Spleen (tissue), 11 donors: ENCODE measurements around the gene COL8A1. TPM values are rescaled to one million over a fixed set of nuclear protein-coding genes. Genes with fewer than 3 reads are reported as not detected.

Experiments
- DNase-seq: peaks from one replicate; pipeline ENCODE4 v3.0.0-alpha.2; 2020
- H3K27ac ChIP-seq, 8 donors: fragments of 200-600 bp; sonication (generic) in 7 of 8; 1 replicate in 4 of 8; 2 replicates in 4 of 8; pipeline versions ENCODE4 v1.5.0 to v1.8.0; 2016 to 2021; ENCODE audit warnings: inconsistent platforms in 4 of 8, mild to moderate bottlenecking in 4 of 8, moderate library complexity in 1 of 8
- H3K27me3 ChIP-seq, 7 donors: fragments of 200-600 bp; sonication (generic) in 6 of 7; replicated peaks in 1 of 7; 1 replicate in 4 of 7; 2 replicates in 3 of 7; pipeline versions ENCODE4 v1.5.0 to v1.8.0; 2016 to 2021; ENCODE audit warnings: inconsistent platforms in 3 of 7, mild to moderate bottlenecking in 1 of 7
- H3K36me3 ChIP-seq, 6 donors: fragments of 200-600 bp; sonication (generic) in 5 of 6; 1 replicate in 4 of 6; 2 replicates in 2 of 6; pipeline versions ENCODE4 v1.5.0 to v1.8.0; 2016 to 2021; ENCODE audit warnings: inconsistent platforms in 2 of 6
- H3K4me1 ChIP-seq, 6 donors: fragments of 200-600 bp; sonication (generic) in 5 of 6; 1 replicate in 3 of 6; 2 replicates in 3 of 6; pipeline versions ENCODE4 v1.5.0 to v1.8.0; 2016 to 2021; ENCODE audit warnings: inconsistent platforms in 3 of 6
- H3K4me3 ChIP-seq, 8 donors: fragments of 200-600 bp; sonication (generic) in 7 of 8; 1 replicate in 4 of 8; 2 replicates in 4 of 8; pipeline versions ENCODE4 v1.5.0 to v1.8.0; 2016 to 2021; ENCODE audit warnings: inconsistent platforms in 4 of 8, mild to moderate bottlenecking in 4 of 8, moderate library complexity in 2 of 8
- H3K9me3 ChIP-seq, 8 donors: fragments of 200-600 bp; sonication (generic) in 7 of 8; 1 replicate in 4 of 8; 2 replicates in 4 of 8; pipeline versions ENCODE4 v1.5.0 to v1.8.0; 2016 to 2021; ENCODE audit warnings: inconsistent platforms in 4 of 8
- POLR2A ChIP-seq, 3 donors: fragments of 450-650 bp; IDR thresholded peaks; one replicate each; pipeline ENCODE4 v1.5.1; 2017; ENCODE audit warnings: antibody characterized with exemption in 3 of 3, mild to moderate bottlenecking in 1 of 3
- POLR2AphosphoS5 ChIP-seq, 3 donors: sonication (generic); formaldehyde crosslinking; IDR thresholded peaks; one replicate each; pipeline ENCODE4 v1.5.1; 2017; ENCODE audit warnings: antibody characterized with exemption in 3 of 3
- WGBS, 5 donors: extraction: QIAGEN DNeasy Blood & Tissue Kit in 3 of 5; methylation state at CpG; one replicate each; pipeline versions ENCODE4 v1.1.5 to v1.1.7; 2013 to 2018; 5-methylcytosine and 5-hydroxymethylcytosine counted together
- intact Hi-C: fragments of 100-400 bp; cut with DNase I; formaldehyde crosslinking; loops from one replicate; pipeline ENCODE4 v1.15.0; 2023; ENCODE audit warnings: low total_unique reads
- polyA plus RNA-seq, 3 donors: library from polyadenylated mRNA; stranded (reverse); fragments of 200-250 nt; gene quantifications; one replicate each; pipeline ENCODE4 v1.2.1, GENCODE V29; 2013
- total RNA-seq, 7 donors: library from RNA; depleted of rRNA in 3 of 7; stranded (reverse); fragments of >200 nt in 3 of 7; fragmentation: NEBNext Ultra II Directional in 4 of 7; extraction: Animal tissue kit (Norgen Biotek cat#: 25700) in 4 of 7; gene quantifications; one replicate each; pipeline versions ENCODE4 v1.1.0 to v1.2.1, GENCODE V29; 2016 to 2021
- TF ChIP-seq, protein P1 (sequence below), 11 experiments: fragments of 200-600 bp in 7 of 11; fragments of 450-650 bp in 4 of 11; sonication (generic) in 4 of 11; IDR thresholded peaks in 8 of 11; conservative IDR thresholded peaks in 3 of 11; 1 replicate in 7 of 11; 2 replicates in 4 of 11; pipeline versions ENCODE4 v1.4.0 to v1.8.0; 2016 to 2021; ENCODE audit warnings: antibody characterized with exemption in 11 of 11, inconsistent platforms in 4 of 11, mild to moderate bottlenecking in 1 of 11
- donor health status: healthy with polysubstance abuse.
- donor health status: DM: no; HTN: no; CAD: no; lungs with moderate emphysema.
- donor health status: DM: no; HTN: no; CAD: no.
- donor health status: Bipolar disorder and iron deficiency.
- donor health status: healthy.
- donor health status: DM: no; HTN: no; CAD: no.
- donor health status: DM: yes; HTN: yes; CAD: no.

The COL8A1 gene
- total and polyA plus RNA-seq, 10 donors, result 0.22 to 3.1 (median 1.4) TPM

DNA sequence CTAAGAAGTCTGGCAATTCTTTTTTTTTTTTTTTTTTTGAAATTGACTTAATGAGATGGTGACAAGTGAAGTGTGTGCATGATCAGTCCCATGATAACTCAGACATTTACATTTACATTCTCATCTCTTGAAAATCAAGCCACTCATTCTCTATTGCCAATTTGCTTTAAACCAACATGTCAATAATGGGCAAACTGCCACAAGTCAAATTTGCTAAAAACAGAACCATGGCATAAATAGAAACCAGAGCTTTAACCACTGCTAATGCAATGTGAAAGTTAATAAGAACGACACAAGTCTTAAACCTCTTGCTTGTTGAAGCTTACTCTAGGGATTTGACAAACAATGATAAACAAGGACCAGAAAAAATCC, 12.0 kb upstream of the COL8A1 start:
- no peak for DNase-seq
- TF ChIP-seq, protein P1, sequence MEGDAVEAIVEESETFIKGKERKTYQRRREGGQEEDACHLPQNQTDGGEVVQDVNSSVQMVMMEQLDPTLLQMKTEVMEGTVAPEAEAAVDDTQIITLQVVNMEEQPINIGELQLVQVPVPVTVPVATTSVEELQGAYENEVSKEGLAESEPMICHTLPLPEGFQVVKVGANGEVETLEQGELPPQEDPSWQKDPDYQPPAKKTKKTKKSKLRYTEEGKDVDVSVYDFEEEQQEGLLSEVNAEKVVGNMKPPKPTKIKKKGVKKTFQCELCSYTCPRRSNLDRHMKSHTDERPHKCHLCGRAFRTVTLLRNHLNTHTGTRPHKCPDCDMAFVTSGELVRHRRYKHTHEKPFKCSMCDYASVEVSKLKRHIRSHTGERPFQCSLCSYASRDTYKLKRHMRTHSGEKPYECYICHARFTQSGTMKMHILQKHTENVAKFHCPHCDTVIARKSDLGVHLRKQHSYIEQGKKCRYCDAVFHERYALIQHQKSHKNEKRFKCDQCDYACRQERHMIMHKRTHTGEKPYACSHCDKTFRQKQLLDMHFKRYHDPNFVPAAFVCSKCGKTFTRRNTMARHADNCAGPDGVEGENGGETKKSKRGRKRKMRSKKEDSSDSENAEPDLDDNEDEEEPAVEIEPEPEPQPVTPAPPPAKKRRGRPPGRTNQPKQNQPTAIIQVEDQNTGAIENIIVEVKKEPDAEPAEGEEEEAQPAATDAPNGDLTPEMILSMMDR (IDR thresholded peaks at IDR 0.05 in 8 of 11, conservative IDR thresholded peaks at IDR 0.05 in 3 of 11), result no peak
- no peak for TF ChIP-seq POLR2AphosphoS5 (IDR thresholded peaks at IDR 0.05)
- TF ChIP-seq POLR2A (IDR thresholded peaks at IDR 0.05), result no peak
- Histone ChIP-seq H3K4me3 (no peak overlapping the region), H3K9me3 (no peaks in the 10 kb centered on the region), H3K27me3 (no peaks in the 10 kb centered on the region), H3K36me3 (no peaks in the 10 kb centered on the region), H3K27ac (no peak overlapping the region), H3K4me1 (no peaks in the 10 kb centered on the region)
- intact Hi-C loops, result no loop called here
- WGBS, 5 donors, result 35 to 74% (median 60%) methylated on average over 1 of the region's 1 CpG

DNA sequence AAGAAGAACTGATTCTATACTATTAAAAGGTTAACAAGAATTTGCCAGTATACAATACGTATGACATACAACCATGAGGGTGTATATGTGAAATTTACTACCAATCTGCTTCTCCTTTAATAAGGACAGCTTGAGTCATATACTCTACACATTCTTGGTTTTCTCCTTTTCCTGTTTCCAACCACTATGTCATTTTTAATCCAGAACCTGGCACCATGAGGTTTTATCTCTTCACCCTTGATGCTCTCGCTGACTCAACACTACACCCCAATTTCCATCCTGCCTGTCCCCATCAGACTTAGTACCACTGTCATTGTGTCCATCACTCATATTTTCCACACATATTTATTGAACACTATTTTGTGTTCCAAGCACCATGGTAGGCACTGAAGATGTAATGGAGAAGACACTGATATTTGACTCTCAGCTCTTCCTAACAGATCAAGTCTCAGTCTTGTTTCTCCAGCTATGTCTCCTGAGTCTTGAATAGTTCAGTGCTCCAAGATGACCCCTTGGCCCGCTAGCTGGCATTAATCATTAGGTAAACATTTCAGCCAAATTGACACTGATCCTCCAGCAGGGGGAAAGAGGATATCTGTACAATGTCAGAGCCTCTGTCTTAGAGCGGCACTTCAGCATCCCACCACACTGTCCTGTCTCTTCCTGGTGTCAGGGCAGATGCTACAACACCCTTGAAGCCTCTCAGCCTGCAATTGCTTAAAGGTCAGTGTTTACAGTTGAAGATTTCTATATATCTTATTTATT, 11.2 kb upstream of the COL8A1 start:
- no peak for TF ChIP-seq POLR2AphosphoS5 (IDR thresholded peaks at IDR 0.05)
- TF ChIP-seq, protein P1 (IDR thresholded peaks at IDR 0.05 in 8 of 11, conservative IDR thresholded peaks at IDR 0.05 in 3 of 11), result no peak
- TF ChIP-seq POLR2A (IDR thresholded peaks at IDR 0.05), result no peak
- H3K27me3 ChIP-seq, result no peaks in the 10 kb centered on the region
- H3K4me1 ChIP-seq, result no peaks in the 10 kb centered on the region
- 46 to 64% (median 55%) methylated on average over 4 of the region's 4 CpGs for WGBS, 5 donors
- no peak overlapping the region for H3K27ac ChIP-seq
- no peak for DNase-seq
- no peak overlapping the region for H3K4me3 ChIP-seq
- no peaks in the 10 kb centered on the region for H3K9me3 ChIP-seq
- no peaks in the 10 kb centered on the region for H3K36me3 ChIP-seq
- intact Hi-C loops, result no loop called here

DNA sequence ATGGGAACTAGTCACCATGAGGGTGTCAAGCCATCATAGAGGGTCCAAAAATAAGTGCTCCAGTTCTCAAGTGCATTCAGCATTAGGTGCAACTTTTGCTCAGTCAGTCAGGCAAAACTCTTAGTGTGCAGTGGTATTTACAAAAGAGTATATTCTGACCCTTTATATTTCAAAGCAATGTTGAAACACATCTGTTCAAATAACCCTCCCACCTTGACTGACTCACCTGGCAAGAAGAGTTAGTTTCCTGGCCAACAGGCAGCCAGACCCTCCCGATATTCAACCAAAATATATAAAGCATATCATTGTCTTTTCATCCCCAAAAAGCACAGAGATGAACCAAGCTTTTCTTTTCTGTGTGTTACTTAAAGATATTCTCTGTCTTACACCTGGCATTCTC, 7.6 kb upstream of the COL8A1 start:
- Histone ChIP-seq H3K9me3 (no peaks in the 10 kb centered on the region), H3K27me3 (peaks cover 0 to 26% (median 9%) of the 10 kb centered on the region in 7 donors), H3K4me3 (no peak overlapping the region), H3K36me3 (no peaks in the 10 kb centered on the region), H3K4me1 (no peaks in the 10 kb centered on the region), H3K27ac (no peak overlapping the region)
- intact Hi-C loops, result no loop called here
- whole genome bisulfite sequencing, 5 donors, result 71 to 100% (median 84%) methylated on average over 1 of the region's 1 CpG
- TF ChIP-seq, protein P1 (IDR thresholded peaks at IDR 0.05 in 8 of 11, conservative IDR thresholded peaks at IDR 0.05 in 3 of 11), result no peak
- no peak for DNase-seq

DNA sequence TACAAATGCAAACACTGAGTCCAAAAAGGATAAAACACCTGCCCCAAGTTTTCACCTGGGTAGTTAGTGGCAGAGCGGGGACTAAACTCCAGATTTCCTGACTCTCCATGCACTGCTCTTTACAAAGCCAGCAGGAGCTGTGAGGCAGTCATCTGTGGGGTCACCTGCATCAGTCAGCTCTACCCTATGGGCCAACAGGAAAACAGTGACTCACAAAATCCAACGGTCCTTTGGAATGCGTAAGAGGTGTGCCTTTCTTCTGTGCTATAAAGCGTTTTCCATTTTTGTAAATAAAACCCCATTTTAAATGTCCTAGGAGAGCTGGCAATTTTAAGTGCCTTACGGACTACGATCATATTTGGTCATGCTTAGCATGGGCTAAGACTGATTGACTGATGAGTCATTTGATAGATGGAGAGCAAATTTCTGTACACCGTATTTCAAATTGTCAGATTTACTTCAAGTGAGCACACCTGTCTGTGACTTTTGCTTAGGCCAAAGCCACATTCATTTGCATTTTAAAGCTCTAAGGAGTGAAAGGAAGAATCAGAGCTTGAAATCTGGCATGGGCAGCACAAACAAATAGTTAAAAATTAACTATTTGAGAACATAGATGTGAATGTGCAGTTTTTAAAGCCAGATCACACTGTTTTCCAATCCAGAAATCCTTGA, 4.4 kb upstream of the COL8A1 start:
- no peak overlapping the region for H3K4me3 ChIP-seq
- intact Hi-C loops, result no loop called here
- H3K4me1 ChIP-seq, result peaks cover 5 to 18% (median 13%) of the 10 kb centered on the region in 6 donors
- no peaks in the 10 kb centered on the region for H3K9me3 ChIP-seq
- DNase-seq, result no peak
- 74 to 83% (median 78%) methylated on average over 7 of the region's 7 CpGs for WGBS, 5 donors
- H3K36me3 ChIP-seq, result no peaks in the 10 kb centered on the region
- no peak overlapping the region for H3K27ac ChIP-seq
- TF ChIP-seq POLR2AphosphoS5 (IDR thresholded peaks at IDR 0.05) (no peak), POLR2A (IDR thresholded peaks at IDR 0.05) (no peak)
- TF ChIP-seq, protein P1 (IDR thresholded peaks at IDR 0.05 in 8 of 11, conservative IDR thresholded peaks at IDR 0.05 in 3 of 11), result no peak
- peaks cover 0 to 58% (median 39%) of the 10 kb centered on the region in 7 donors for H3K27me3 ChIP-seq
